PC-9 (cell line): ENCODE measurements around the gene CDH16. TPM values are rescaled to one million over a fixed set of nuclear protein-coding genes. Genes with fewer than 3 reads are reported as not detected.

ENCODE experiments used
- BruUV-seq: library from RNA; stranded (reverse); fragments of 400-500 nt; replicated peaks from 2 replicates; lab custom pipeline; 2021; lab: Mats Ljungman, UMichigan
- CTCF ChIA-PET: fragments of 300-600 bp; sonication (Branson Sonifier 250); formaldehyde crosslinking; loops from one replicate; lab custom pipeline; 2022; ENCODE audit warnings: antibody characterized with exemption; lab: Charles Lee
- POLR2A ChIA-PET: fragments of 300-600 bp; sonication (Branson Sonifier 250); formaldehyde crosslinking; loops from one replicate; lab custom pipeline; 2022; ENCODE audit warnings: antibody characterized with exemption; ENCODE audit not compliant: unreplicated experiment; lab: Charles Lee
- DNase-seq, 2 experiments: peaks; one replicate each; pipeline versions ENCODE4 v3.0.0 to v3.0.0-alpha.2; 2015 to 2022; ENCODE audit warnings: mixed read lengths in 1 of 2
- H2AFZ ChIP-seq: fragments of 200-600 bp; sonication (generic); 2 replicates; pipeline ENCODE4 v1.8.1; 2017; ENCODE audit warnings: antibody characterized with exemption
- H3F3A ChIP-seq: fragments of 200-600 bp; sonication (generic); 2 replicates; pipeline ENCODE4 v1.8.1; 2017; ENCODE audit warnings: antibody characterized with exemption, mild to moderate bottlenecking, low read depth; ENCODE audit not compliant: insufficient read depth
- H3K27ac ChIP-seq: fragments of 200-600 bp; sonication (generic); 2 replicates; pipeline ENCODE4 v1.6.1; 2016; ENCODE audit warnings: mixed run types
- H3K27me3 ChIP-seq: fragments of 200-600 bp; sonication (generic); 2 replicates; pipeline ENCODE4 v1.6.1; 2016; ENCODE audit warnings: low read depth, mixed run types; ENCODE audit not compliant: insufficient read depth
- H3K36me3 ChIP-seq: fragments of 200-600 bp; sonication (generic); 2 replicates; pipeline ENCODE4 v1.6.1; 2016; ENCODE audit warnings: low read depth, mixed run types
- H3K4me1 ChIP-seq: fragments of 200-600 bp; sonication (generic); replicated peaks from 2 replicates; pipeline ENCODE4 v1.6.1; 2016; ENCODE audit warnings: mixed run types; ENCODE audit not compliant: insufficient read depth
- H3K4me2 ChIP-seq: fragments of 200-600 bp; sonication (generic); 2 replicates; pipeline ENCODE4 v1.6.1; 2017; ENCODE audit warnings: mixed run types
- H3K4me3 ChIP-seq: fragments of 200-600 bp; sonication (generic); 2 replicates; pipeline ENCODE4 v1.6.1; 2016; ENCODE audit warnings: mixed run types
- H3K79me2 ChIP-seq: fragments of 200-600 bp; sonication (generic); 2 replicates; pipeline ENCODE4 v1.6.1; 2017; ENCODE audit warnings: low read depth, mixed run types
- H3K9me2 ChIP-seq: fragments of 200-600 bp; sonication (generic); 2 replicates; pipeline ENCODE4 v1.8.1; 2017; ENCODE audit warnings: mild to moderate bottlenecking; ENCODE audit not compliant: insufficient read depth
- H3K9me3 ChIP-seq: fragments of 200-600 bp; sonication (generic); 2 replicates; pipeline ENCODE4 v1.8.1; 2016; ENCODE audit warnings: low read depth; ENCODE audit not compliant: insufficient read depth
- H4K20me1 ChIP-seq: fragments of 200-600 bp; sonication (generic); 2 replicates; pipeline ENCODE4 v1.8.1; 2017; ENCODE audit not compliant: insufficient read depth
- CTCF ChIP-seq: fragments of 200-600 bp; sonication (generic); conservative IDR thresholded peaks from 2 replicates; pipeline ENCODE4 v1.6.1; 2017; ENCODE audit warnings: mixed run types, antibody characterized with exemption, mild to moderate bottlenecking, moderate library complexity
- EZH2 ChIP-seq: fragments of 200-600 bp; sonication (generic); IDR thresholded peaks from 2 replicates; pipeline ENCODE4 v1.8.0; 2017; ENCODE audit warnings: antibody characterized with exemption, low read depth
- intact Hi-C: fragments of 100-400 bp; cut with micrococcal nuclease; formaldehyde crosslinking; loops from one replicate; pipeline ENCODE4 v1.10.0; 2022; ENCODE audit not compliant: unreplicated experiment
- total RNA-seq: library from RNA; stranded (reverse); gene quantifications from 2 replicates; pipeline ENCODE4 v1.2.3, GENCODE V29; 2021

CDH16 gene
- total RNA-seq, 1 experiment from 2014 or later = not detected

- H3K9me3 ChIP-seq = no peaks in the 10 kb centered on the region
- H3K9me2 ChIP-seq = no peaks in the 10 kb centered on the region
- no peaks in the 10 kb centered on the region for H3K27me3 ChIP-seq
- no TSS peak for BruUV-seq
- CTCF ChIA-PET = no interaction called here
- H3F3A ChIP-seq = no peaks in the 10 kb centered on the region
- no peak overlapping the region for H2AFZ ChIP-seq
- peak overlapping the region; percentile 53 for H3K4me2 ChIP-seq
- TF ChIP-seq CTCF (no peak), EZH2 (no peak)
- POLR2A ChIA-PET = no interaction called here
- H3K79me2 ChIP-seq = no peaks in the 10 kb centered on the region
- H3K36me3 ChIP-seq = no peaks in the 10 kb centered on the region
- DNase-seq = no peak
- peaks cover 17% of the 10 kb centered on the region for H3K4me1 ChIP-seq
- intact Hi-C loops = no loop called here
- H3K27ac ChIP-seq = no peak overlapping the region
- no peak overlapping the region for H3K4me3 ChIP-seq
- no peaks in the 10 kb centered on the region for H4K20me1 ChIP-seq
These were observed 6.9 kb downstream of the CDH16 start for GRCh38 chr16:66911801-66912200.

GRCh38 chr16:66911112-66911511, 7.6 kb downstream of the CDH16 start:
- H3K27me3 ChIP-seq = no peaks in the 10 kb centered on the region
- peak overlapping the region; percentile 33; the same call in 1 of the 2 replicates for H3K27ac ChIP-seq
- peaks cover 17% of the 10 kb centered on the region for H3K4me1 ChIP-seq
- no peaks in the 10 kb centered on the region for H3K79me2 ChIP-seq
- TF ChIP-seq EZH2 = no peak
- no peak for TF ChIP-seq CTCF
- H3F3A ChIP-seq = no peaks in the 10 kb centered on the region
- no peak overlapping the region for H2AFZ ChIP-seq
- intact Hi-C loops = no loop called here
- no peaks in the 10 kb centered on the region for H3K9me2 ChIP-seq
- H3K4me3 ChIP-seq = no peak overlapping the region
- no TSS peak for BruUV-seq
- peak; percentile 43 to 74 for DNase-seq
- no peaks in the 10 kb centered on the region for H4K20me1 ChIP-seq
- peak overlapping the region; percentile 53 for H3K4me2 ChIP-seq
- ChIA-PET CTCF (interaction anchor here (0.5 kb wide), 1 partner anchor 32 kb away, joined by 7 read pairs; no protein-coding TSS in a partner anchor), POLR2A (no interaction called here)
- no peaks in the 10 kb centered on the region for H3K9me3 ChIP-seq
- no peaks in the 10 kb centered on the region for H3K36me3 ChIP-seq

- Histone ChIP-seq H3K27ac (no peak overlapping the region), H3K9me2 (no peaks in the 10 kb centered on the region), H3F3A (no peaks in the 10 kb centered on the region), H2AFZ (no peak overlapping the region), H3K27me3 (no peaks in the 10 kb centered on the region), H3K4me3 (no peak overlapping the region), H4K20me1 (no peaks in the 10 kb centered on the region), H3K9me3 (no peaks in the 10 kb centered on the region), H3K4me1 (peaks cover 17% of the 10 kb centered on the region), H3K36me3 (no peaks in the 10 kb centered on the region), H3K79me2 (no peaks in the 10 kb centered on the region), H3K4me2 (peak overlapping the region; percentile 53; the same call in 1 of the 2 replicates)
- no peak for DNase-seq
- CTCF ChIA-PET = interaction anchor here (0.5 kb wide), 1 partner anchor 31 kb away, joined by 7 read pairs; no protein-coding TSS in a partner anchor
- POLR2A ChIA-PET = no interaction called here
- no peak for TF ChIP-seq EZH2
- TF ChIP-seq CTCF = no peak
- BruUV-seq = no TSS peak
- intact Hi-C loops = no loop called here
These were observed 8.3 kb downstream of the CDH16 start for GRCh38 chr16:66910175-66910940.
